ENCODE results near the gene MAGEB17. TPM values are rescaled to one million over a fixed set of nuclear protein-coding genes. Genes with fewer than 3 reads are reported as not detected.
A peak's percentile ranks its signal among the peaks of the same experiment; 100 is the strongest.
"Not testable (repeated sequence)": the region's sequence is repeated elsewhere in the genome, so short reads cannot be mapped to it uniquely, and the experiment has no call there.

Gene MAGEB17
- total and polyA plus RNA-seq, 4 donors, result 0.11 to 0.54 (median 0.30) TPM; not detected in 1

GRCh38 chrX:16148896-16149295, 18.4 kb upstream of the MAGEB17 start:
- Histone ChIP-seq H3K9me3 (ENCODE audit: control insufficient read depth, insufficient read depth, low read length) (no peaks in the 10 kb centered on the region), H3K36me3 (ENCODE audit: control insufficient read depth, insufficient read depth, low read length) (no peaks in the 10 kb centered on the region), H3K4me1 (ENCODE audit: control insufficient read depth, insufficient read depth, low read length) (no peaks in the 10 kb centered on the region), H3K27me3 (ENCODE audit: control insufficient read depth, insufficient read depth, low read length) (peaks cover 12% of the 10 kb centered on the region), H3K27ac (ENCODE audit: low read depth, low read length) (no peak overlapping the region), H3K4me3 (ENCODE audit: low read depth, low read length) (no peak overlapping the region)
- no peak for DNase-seq (ENCODE audit: low read depth in 4 of 6, low spot score in 6 of 6)
- WGBS (ENCODE audit: insufficient coverage), result 100% methylated on average over 3 of the region's 3 CpGs

- no peaks in the 10 kb centered on the region for H3K4me1 ChIP-seq (ENCODE audit: control insufficient read depth, insufficient read depth, low read length)
- H3K36me3 ChIP-seq (ENCODE audit: control insufficient read depth, insufficient read depth, low read length), result no peaks in the 10 kb centered on the region
- H3K27me3 ChIP-seq (ENCODE audit: control insufficient read depth, insufficient read depth, low read length), result peaks cover 16% of the 10 kb centered on the region
- WGBS (ENCODE audit: insufficient coverage), result 33% methylated on average over 1 of the region's 5 CpGs
- no peak overlapping the region for H3K27ac ChIP-seq (ENCODE audit: low read depth, low read length)
- no peak overlapping the region for H3K4me3 ChIP-seq (ENCODE audit: low read depth, low read length)
- no peaks in the 10 kb centered on the region for H3K9me3 ChIP-seq (ENCODE audit: control insufficient read depth, insufficient read depth, low read length)
- DNase-seq (ENCODE audit: low read depth in 4 of 6, low spot score in 6 of 6), result peak in 2 of 6 donors; percentile 31 to 68
These were observed 11.6 kb upstream of the MAGEB17 start for GRCh38 chrX:16155581-16156096.

- Histone ChIP-seq H3K4me3 (ENCODE audit: low read depth, low read length) (no peak overlapping the region), H3K36me3 (ENCODE audit: control insufficient read depth, insufficient read depth, low read length) (no peaks in the 10 kb centered on the region), H3K27ac (ENCODE audit: low read depth, low read length) (no peak overlapping the region), H3K9me3 (ENCODE audit: control insufficient read depth, insufficient read depth, low read length) (no peaks in the 10 kb centered on the region), H3K27me3 (ENCODE audit: control insufficient read depth, insufficient read depth, low read length) (peaks cover 17% of the 10 kb centered on the region), H3K4me1 (ENCODE audit: control insufficient read depth, insufficient read depth, low read length) (no peaks in the 10 kb centered on the region)
- 96% methylated on average over 4 of the region's 5 CpGs for WGBS (ENCODE audit: insufficient coverage)
- peak in 1 of 6 donors; percentile 2 for DNase-seq (ENCODE audit: low read depth in 4 of 6, low spot score in 6 of 6)
These were observed 10.5 kb upstream of the MAGEB17 start for GRCh38 chrX:16156692-16157331.

- WGBS (ENCODE audit: insufficient coverage), result 100% methylated on average over 1 of the region's 3 CpGs
- H3K4me3 ChIP-seq (ENCODE audit: low read depth, low read length), result no peak overlapping the region
- DNase-seq (ENCODE audit: low read depth in 4 of 6, low spot score in 6 of 6), result no peak
- no peak overlapping the region for H3K27ac ChIP-seq (ENCODE audit: low read depth, low read length)
- no peaks in the 10 kb centered on the region for H3K4me1 ChIP-seq (ENCODE audit: control insufficient read depth, insufficient read depth, low read length)
- H3K27me3 ChIP-seq (ENCODE audit: control insufficient read depth, insufficient read depth, low read length), result peaks cover 13% of the 10 kb centered on the region
- no peaks in the 10 kb centered on the region for H3K36me3 ChIP-seq (ENCODE audit: control insufficient read depth, insufficient read depth, low read length)
- H3K9me3 ChIP-seq (ENCODE audit: control insufficient read depth, insufficient read depth, low read length), result no peaks in the 10 kb centered on the region
These were observed 6.6 kb upstream of the MAGEB17 start for GRCh38 chrX:16160729-16161128.

GRCh38 chrX:16161173-16161572, 6.1 kb upstream of the MAGEB17 start:
- H3K4me3 ChIP-seq (ENCODE audit: low read depth, low read length); H3K27ac ChIP-seq (ENCODE audit: low read depth, low read length); H3K4me1 ChIP-seq (ENCODE audit: control insufficient read depth, insufficient read depth, low read length); H3K9me3 ChIP-seq (ENCODE audit: control insufficient read depth, insufficient read depth, low read length); H3K36me3 ChIP-seq (ENCODE audit: control insufficient read depth, insufficient read depth, low read length); DNase-seq (ENCODE audit: low read depth in 4 of 6, low spot score in 6 of 6): not testable (repeated sequence)
- peaks cover 13% of the 10 kb centered on the region for H3K27me3 ChIP-seq (ENCODE audit: control insufficient read depth, insufficient read depth, low read length)
- 89% methylated on average over 2 of the region's 2 CpGs for WGBS (ENCODE audit: insufficient coverage)

- H3K27me3 ChIP-seq (ENCODE audit: control insufficient read depth, insufficient read depth, low read length), result peaks cover 11% of the 10 kb centered on the region
- H3K4me1 ChIP-seq (ENCODE audit: control insufficient read depth, insufficient read depth, low read length), result no peaks in the 10 kb centered on the region
- no peaks in the 10 kb centered on the region for H3K9me3 ChIP-seq (ENCODE audit: control insufficient read depth, insufficient read depth, low read length)
- no peak overlapping the region for H3K27ac ChIP-seq (ENCODE audit: low read depth, low read length)
- H3K4me3 ChIP-seq (ENCODE audit: low read depth, low read length), result no peak overlapping the region
- DNase-seq (ENCODE audit: low read depth in 4 of 6, low spot score in 6 of 6), result no peak
- H3K36me3 ChIP-seq (ENCODE audit: control insufficient read depth, insufficient read depth, low read length), result no peaks in the 10 kb centered on the region
- 63% methylated on average over 4 of the region's 5 CpGs for WGBS (ENCODE audit: insufficient coverage)
These were observed 4.9 kb upstream of the MAGEB17 start for GRCh38 chrX:16162391-16162790.

- no peak for DNase-seq (ENCODE audit: low read depth in 4 of 6, low spot score in 6 of 6)
- Histone ChIP-seq H3K36me3 (ENCODE audit: control insufficient read depth, insufficient read depth, low read length) (no peaks in the 10 kb centered on the region), H3K4me3 (ENCODE audit: low read depth, low read length) (no peak overlapping the region), H3K27me3 (ENCODE audit: control insufficient read depth, insufficient read depth, low read length) (peaks cover 7% of the 10 kb centered on the region), H3K27ac (ENCODE audit: low read depth, low read length) (no peak overlapping the region), H3K4me1 (ENCODE audit: control insufficient read depth, insufficient read depth, low read length) (no peaks in the 10 kb centered on the region), H3K9me3 (ENCODE audit: control insufficient read depth, insufficient read depth, low read length) (no peaks in the 10 kb centered on the region)
- WGBS (ENCODE audit: insufficient coverage), result 88% methylated on average over 3 of the region's 3 CpGs
These were observed 2.5 kb upstream of the MAGEB17 start for GRCh38 chrX:16164748-16165147.

- Histone ChIP-seq H3K27me3 (ENCODE audit: control insufficient read depth, insufficient read depth, low read length) (peaks cover 18% of the 10 kb centered on the region), H3K9me3 (ENCODE audit: control insufficient read depth, insufficient read depth, low read length) (no peaks in the 10 kb centered on the region), H3K4me3 (ENCODE audit: low read depth, low read length) (no peak overlapping the region), H3K27ac (ENCODE audit: low read depth, low read length) (no peak overlapping the region), H3K36me3 (ENCODE audit: control insufficient read depth, insufficient read depth, low read length) (no peaks in the 10 kb centered on the region), H3K4me1 (ENCODE audit: control insufficient read depth, insufficient read depth, low read length) (no peaks in the 10 kb centered on the region)
- WGBS (ENCODE audit: insufficient coverage), result 96% methylated on average over 9 of the region's 9 CpGs
- DNase-seq (ENCODE audit: low read depth in 4 of 6, low spot score in 6 of 6), result no peak
These were observed 3.8 kb downstream of the MAGEB17 start for GRCh38 chrX:16171039-16171438.

- Histone ChIP-seq H3K4me1 (ENCODE audit: control insufficient read depth, insufficient read depth, low read length) (no peaks in the 10 kb centered on the region), H3K27ac (ENCODE audit: low read depth, low read length) (no peak overlapping the region), H3K27me3 (ENCODE audit: control insufficient read depth, insufficient read depth, low read length) (peaks cover 18% of the 10 kb centered on the region), H3K4me3 (ENCODE audit: low read depth, low read length) (no peak overlapping the region), H3K9me3 (ENCODE audit: control insufficient read depth, insufficient read depth, low read length) (no peaks in the 10 kb centered on the region), H3K36me3 (ENCODE audit: control insufficient read depth, insufficient read depth, low read length) (no peaks in the 10 kb centered on the region)
- no peak for DNase-seq (ENCODE audit: low read depth in 4 of 6, low spot score in 6 of 6)
- WGBS (ENCODE audit: insufficient coverage), result 81% methylated on average over 2 of the region's 4 CpGs
These were observed 4.7 kb downstream of the MAGEB17 start for GRCh38 chrX:16171944-16172343.

GRCh38 chrX:16172391-16172790, 5.1 kb downstream of the MAGEB17 start:
- Histone ChIP-seq H3K27ac (ENCODE audit: low read depth, low read length) (no peak overlapping the region), H3K4me1 (ENCODE audit: control insufficient read depth, insufficient read depth, low read length) (no peaks in the 10 kb centered on the region), H3K36me3 (ENCODE audit: control insufficient read depth, insufficient read depth, low read length) (no peaks in the 10 kb centered on the region), H3K9me3 (ENCODE audit: control insufficient read depth, insufficient read depth, low read length) (no peaks in the 10 kb centered on the region), H3K4me3 (ENCODE audit: low read depth, low read length) (no peak overlapping the region), H3K27me3 (ENCODE audit: control insufficient read depth, insufficient read depth, low read length) (peaks cover 18% of the 10 kb centered on the region)
- WGBS (ENCODE audit: insufficient coverage), result no CpG with 5 or more reads among the region's 3 CpGs
- DNase-seq (ENCODE audit: low read depth in 4 of 6, low spot score in 6 of 6), result no peak

Data from spinal cord (tissue), 10 donors.